ENCODE measurements around the gene TASP1. TPM values are rescaled to one million over a fixed set of nuclear protein-coding genes. Genes with fewer than 3 reads are reported as not detected.

TASP1 gene
- total RNA-seq, 1 experiment from 2014 or later = 9.5 TPM

DNA sequence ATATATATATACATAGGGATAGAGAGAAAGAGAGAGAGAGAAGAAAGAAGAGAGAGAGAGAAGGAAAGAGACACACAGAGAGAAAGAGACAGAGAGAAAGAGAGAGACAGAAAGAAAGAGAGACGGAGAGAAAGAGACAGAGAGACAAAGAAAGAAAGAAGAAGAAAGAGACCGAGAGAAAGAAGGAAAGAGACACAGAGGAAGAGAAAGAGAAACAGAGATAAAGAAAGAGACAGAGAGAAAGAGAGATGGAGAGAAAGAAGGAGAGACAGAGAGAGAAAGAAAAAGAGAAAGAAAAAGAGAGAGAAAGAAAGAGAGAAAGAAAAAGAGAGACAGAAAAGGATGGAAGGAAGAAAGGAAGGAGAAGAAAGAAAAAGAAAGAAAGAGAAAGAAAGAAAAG lies 46.9 kb upstream of the TASP1 start:
- Histone ChIP-seq H3K79me1 (ENCODE audit: insufficient read depth, low read depth, low read length, poor library complexity, severe bottlenecking) (no peaks in the 10 kb centered on the region), H3K4me1 (ENCODE audit: insufficient read depth, low read length) (no peaks in the 10 kb centered on the region), H2BK120ac (ENCODE audit: low read depth, low read length, poor library complexity, severe bottlenecking) (no peak overlapping the region), H4K91ac (ENCODE audit: insufficient read length, low read depth, low read length) (no peak overlapping the region), H3K9me3 (ENCODE audit: control insufficient read depth, low read depth, low read length) (no peaks in the 10 kb centered on the region), H4K8ac (replicated peaks; ENCODE audit: insufficient read length, low read depth, low read length) (no peak overlapping the region), H3K27me3 (ENCODE audit: insufficient read depth, low read length) (no peaks in the 10 kb centered on the region), H2BK20ac (ENCODE audit: low read depth, low read length, poor library complexity, severe bottlenecking) (no peak overlapping the region), H3K4me2 (ENCODE audit: insufficient read depth, insufficient read length, low read length) (no peak overlapping the region), H2BK15ac (ENCODE audit: low read depth, low read length) (no peak overlapping the region), H4K20me1 (ENCODE audit: control insufficient read depth, insufficient read depth, insufficient read length) (no peaks in the 10 kb centered on the region), H3K27ac (ENCODE audit: insufficient read length, low read depth, low read length) (no peak overlapping the region), H3K79me2 (ENCODE audit: insufficient read depth, low read length) (no peaks in the 10 kb centered on the region), H2AFZ (ENCODE audit: low read length) (no peak overlapping the region), H2AK5ac (ENCODE audit: insufficient read length, low read length) (no peak overlapping the region), H3K9ac (ENCODE audit: extremely low read depth, insufficient read length, low read length) (no peak overlapping the region), H3K56ac (ENCODE audit: insufficient read length, low read depth, low read length) (no peak overlapping the region), H3K4ac (ENCODE audit: low read depth, low read length) (no peak overlapping the region), H3K18ac (ENCODE audit: insufficient read length, low read depth, low read length) (no peak overlapping the region), H3T11ph (ENCODE audit: low read length) (no peak overlapping the region), H3K23ac (ENCODE audit: insufficient read length, low read depth, low read length) (no peak overlapping the region), H4K5ac (ENCODE audit: insufficient read length, low read depth, low read length) (no peak overlapping the region), H3K23me2 (ENCODE audit: insufficient read length, low read depth, low read length, poor library complexity, severe bottlenecking) (no peaks in the 10 kb centered on the region), H2BK12ac (ENCODE audit: insufficient read length, low read depth, low read length) (no peak overlapping the region), H2BK5ac (ENCODE audit: insufficient read length, low read length) (no peak overlapping the region), H3K14ac (ENCODE audit: insufficient read depth, low read length) (no peak overlapping the region)
- WGBS (ENCODE audit: extremely low coverage, insufficient read length, low lambda C conversion rate) = no CpG with 5 or more reads among the region's 2 CpGs
- Mint-ChIP-seq H3K36me3 (ENCODE audit: insufficient read depth in 1 of 3, low read depth in 3 of 3) (0 out of 7 replicates have a peak, but pooled peaks cover 0 to 2% (median 1%) of the 10 kb centered on the region in 3 experiments), H3K4me3 (no peak overlapping the region), H3K27me3 (ENCODE audit: low read depth) (peaks cover 2% of the 10 kb centered on the region), H3K4me1 (peaks cover 0 to 5% of the 10 kb centered on the region in 2 experiments; a peak in 1 of 4 replicates), H3K27ac (no peak overlapping the region), H3K9me3 (peaks cover 0 to 4% of the 10 kb centered on the region in 2 experiments; a peak in 1 of 5 replicates)
- no peak for DNase-seq
- TF ChIP-seq, protein P1, sequence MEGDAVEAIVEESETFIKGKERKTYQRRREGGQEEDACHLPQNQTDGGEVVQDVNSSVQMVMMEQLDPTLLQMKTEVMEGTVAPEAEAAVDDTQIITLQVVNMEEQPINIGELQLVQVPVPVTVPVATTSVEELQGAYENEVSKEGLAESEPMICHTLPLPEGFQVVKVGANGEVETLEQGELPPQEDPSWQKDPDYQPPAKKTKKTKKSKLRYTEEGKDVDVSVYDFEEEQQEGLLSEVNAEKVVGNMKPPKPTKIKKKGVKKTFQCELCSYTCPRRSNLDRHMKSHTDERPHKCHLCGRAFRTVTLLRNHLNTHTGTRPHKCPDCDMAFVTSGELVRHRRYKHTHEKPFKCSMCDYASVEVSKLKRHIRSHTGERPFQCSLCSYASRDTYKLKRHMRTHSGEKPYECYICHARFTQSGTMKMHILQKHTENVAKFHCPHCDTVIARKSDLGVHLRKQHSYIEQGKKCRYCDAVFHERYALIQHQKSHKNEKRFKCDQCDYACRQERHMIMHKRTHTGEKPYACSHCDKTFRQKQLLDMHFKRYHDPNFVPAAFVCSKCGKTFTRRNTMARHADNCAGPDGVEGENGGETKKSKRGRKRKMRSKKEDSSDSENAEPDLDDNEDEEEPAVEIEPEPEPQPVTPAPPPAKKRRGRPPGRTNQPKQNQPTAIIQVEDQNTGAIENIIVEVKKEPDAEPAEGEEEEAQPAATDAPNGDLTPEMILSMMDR (conservative IDR thresholded peaks at IDR 0.05) = no peak

All from H9 (cell line).